Fibroblast of the aortic adventitia (primary cell): ENCODE data around the gene TNRC6C. TPM values are rescaled to one million over a fixed set of nuclear protein-coding genes. Genes with fewer than 3 reads are reported as not detected.
"Not testable (repeated sequence)": the region's sequence is repeated elsewhere in the genome, so short reads cannot be mapped to it uniquely, and the experiment has no call there.

ENCODE experiments used
- DNase-seq: peaks from one replicate; pipeline ENCODE4 v3.0.0-alpha.2; 2010; ENCODE audit warnings: low read depth
- H3K4me3 ChIP-seq: 2 replicates; pipeline ENCODE4 v1.5.1; 2011; ENCODE audit warnings: low read depth, mild to moderate bottlenecking, control low read depth, low read length, moderate library complexity
- total RNA-seq: library from RNA; depleted of rRNA; stranded (reverse); fragments of >200 nt; gene quantifications from 2 replicates; pipeline ENCODE4 v1.2.3, GENCODE V29; 2012; ENCODE audit warnings: low replicate concordance
- TF ChIP-seq, protein P1 (sequence below): IDR thresholded peaks from 2 replicates; pipeline ENCODE4 v1.5.1; 2011; ENCODE audit warnings: mild to moderate bottlenecking, low read length, control low read depth, inconsistent platforms; ENCODE audit not compliant: insufficient read depth

TNRC6C gene
- total RNA-seq, 1 donor: 10.3 TPM

- no peak for DNase-seq
- no peak overlapping the region for H3K4me3 ChIP-seq
- TF ChIP-seq, protein P1, sequence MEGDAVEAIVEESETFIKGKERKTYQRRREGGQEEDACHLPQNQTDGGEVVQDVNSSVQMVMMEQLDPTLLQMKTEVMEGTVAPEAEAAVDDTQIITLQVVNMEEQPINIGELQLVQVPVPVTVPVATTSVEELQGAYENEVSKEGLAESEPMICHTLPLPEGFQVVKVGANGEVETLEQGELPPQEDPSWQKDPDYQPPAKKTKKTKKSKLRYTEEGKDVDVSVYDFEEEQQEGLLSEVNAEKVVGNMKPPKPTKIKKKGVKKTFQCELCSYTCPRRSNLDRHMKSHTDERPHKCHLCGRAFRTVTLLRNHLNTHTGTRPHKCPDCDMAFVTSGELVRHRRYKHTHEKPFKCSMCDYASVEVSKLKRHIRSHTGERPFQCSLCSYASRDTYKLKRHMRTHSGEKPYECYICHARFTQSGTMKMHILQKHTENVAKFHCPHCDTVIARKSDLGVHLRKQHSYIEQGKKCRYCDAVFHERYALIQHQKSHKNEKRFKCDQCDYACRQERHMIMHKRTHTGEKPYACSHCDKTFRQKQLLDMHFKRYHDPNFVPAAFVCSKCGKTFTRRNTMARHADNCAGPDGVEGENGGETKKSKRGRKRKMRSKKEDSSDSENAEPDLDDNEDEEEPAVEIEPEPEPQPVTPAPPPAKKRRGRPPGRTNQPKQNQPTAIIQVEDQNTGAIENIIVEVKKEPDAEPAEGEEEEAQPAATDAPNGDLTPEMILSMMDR: no peak
Measured at GRCh38 chr17:78072961-78073360, 114.5 kb downstream of the TNRC6C start.

GRCh38 chr17:78075011-78075410, 116.5 kb downstream of the TNRC6C start:
- TF ChIP-seq, protein P1: no peak
- no peak for DNase-seq
- no peak overlapping the region for H3K4me3 ChIP-seq

DNA sequence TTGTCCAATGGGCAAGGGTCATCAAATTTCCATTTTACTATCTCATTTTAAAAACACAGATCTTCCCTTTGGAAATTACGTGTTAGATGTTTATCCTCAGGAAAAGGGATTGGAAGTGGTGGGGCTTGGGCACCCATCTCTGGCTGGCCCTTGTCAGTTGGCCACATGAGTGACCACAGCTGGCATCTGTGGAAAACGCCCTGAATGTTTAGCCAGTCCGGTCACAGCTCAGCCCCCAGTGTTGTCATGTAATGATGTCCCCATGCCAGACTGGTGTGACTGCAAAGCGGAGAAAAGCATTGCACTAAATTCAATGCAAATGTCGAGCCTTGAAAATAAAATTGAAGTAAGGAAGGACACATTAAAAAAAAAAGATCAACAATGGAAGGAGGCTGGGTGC, 117.0 kb downstream of the TNRC6C start:
- no peak overlapping the region for H3K4me3 ChIP-seq
- no peak for DNase-seq
- TF ChIP-seq, protein P1: no peak

GRCh38 chr17:78079253-78079652, 120.8 kb downstream of the TNRC6C start:
- no peak for DNase-seq
- H3K4me3 ChIP-seq: no peak overlapping the region
- TF ChIP-seq, protein P1: no peak

DNA sequence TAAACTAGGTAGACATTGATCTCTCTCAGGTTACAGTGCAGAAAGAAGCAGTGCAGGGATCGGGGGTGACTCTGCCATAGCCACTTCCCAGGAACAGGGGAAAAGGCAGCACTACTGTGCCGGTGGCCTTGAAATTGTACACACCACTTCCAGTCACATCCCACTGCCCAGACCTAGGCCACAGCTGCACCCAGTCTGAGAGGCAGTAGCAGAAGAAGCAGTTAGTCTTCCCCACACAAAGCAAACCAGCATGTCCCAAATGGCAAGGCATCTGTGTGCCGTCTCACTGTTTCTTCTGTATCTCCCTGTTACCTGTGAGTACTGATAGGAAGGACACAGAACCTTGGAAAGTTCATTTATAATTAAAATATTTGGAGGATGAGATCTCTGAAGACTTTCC, 123.0 kb downstream of the TNRC6C start:
- H3K4me3 ChIP-seq: no peak overlapping the region
- DNase-seq: no peak
- TF ChIP-seq, protein P1: no peak

DNA sequence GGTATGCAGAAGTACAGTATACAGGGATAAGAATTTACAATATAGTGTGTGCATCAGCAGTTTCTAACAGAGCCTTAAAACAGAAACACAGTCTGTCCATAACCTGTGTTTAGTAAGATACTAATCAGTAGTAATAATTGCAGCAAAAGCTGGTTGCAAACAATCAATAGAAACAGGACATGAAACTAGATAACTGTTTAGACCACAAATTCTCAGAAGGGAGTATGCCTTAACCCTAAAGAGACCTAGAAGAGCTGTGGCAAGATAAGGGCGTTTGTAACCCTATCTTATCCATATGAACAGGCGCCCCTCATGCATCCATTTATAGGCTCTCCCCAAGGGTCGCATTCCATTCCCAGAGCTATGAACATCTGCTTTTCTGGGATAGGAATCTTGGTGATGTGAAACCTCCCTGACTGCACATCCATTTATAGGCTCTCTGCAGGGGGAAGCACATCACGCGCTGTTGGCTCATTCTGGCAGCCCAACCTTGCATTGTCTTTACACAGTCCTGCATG, 123.9 kb downstream of the TNRC6C start:
- not testable (repeated sequence) for DNase-seq, H3K4me3 ChIP-seq

DNA sequence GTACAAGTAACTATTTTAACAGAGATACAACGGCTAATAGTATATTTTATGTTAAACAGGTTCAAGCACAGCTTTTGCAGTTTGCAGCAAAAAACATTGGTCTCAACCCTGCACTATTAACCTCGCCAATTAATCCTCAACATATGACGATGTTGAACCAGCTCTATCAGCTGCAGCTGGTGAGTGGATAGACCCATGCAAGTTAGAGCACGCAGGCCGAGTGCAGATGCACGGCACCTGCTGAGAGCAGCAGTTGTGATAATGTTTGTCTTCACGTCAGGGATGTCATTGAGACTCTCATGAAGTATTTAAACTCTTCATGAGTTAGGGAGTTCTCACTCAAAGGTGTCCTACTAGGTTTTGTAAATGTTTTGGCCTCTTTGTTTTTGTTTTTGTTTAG, 124.5 kb downstream of the TNRC6C start:
- TF ChIP-seq, protein P1: no peak
- no peak for DNase-seq
- H3K4me3 ChIP-seq: no peak overlapping the region
